Uterus (tissue), 4 donors: ENCODE measurements around the gene TMEM61. TPM values are rescaled to one million over a fixed set of nuclear protein-coding genes. Genes with fewer than 3 reads are reported as not detected.

ENCODE experiments used
- DNase-seq, 2 donors: peaks; one replicate each; pipeline ENCODE4 v3.0.0-alpha.2; 2019 to 2020
- H3K27ac ChIP-seq, 2 donors: fragments of 200-600 bp; sonication (generic); 1 replicate in 1 of 2; 2 replicates in 1 of 2; pipeline ENCODE4 v1.5.1; 2016 to 2018
- H3K27me3 ChIP-seq, 2 donors: fragments of 200-600 bp; sonication (generic); one replicate each; pipeline ENCODE4 v1.5.1; 2018 to 2019; ENCODE audit warnings: control low read depth in 1 of 2
- H3K36me3 ChIP-seq, 2 donors: fragments of 200-600 bp; sonication (generic); one replicate each; pipeline ENCODE4 v1.5.1; 2019; ENCODE audit warnings: control low read depth in 1 of 2
- H3K4me1 ChIP-seq, 2 donors: fragments of 200-600 bp; sonication (generic); one replicate each; pipeline ENCODE4 v1.5.1; 2018 to 2019; ENCODE audit warnings: control low read depth in 1 of 2
- H3K4me3 ChIP-seq, 2 donors: fragments of 200-600 bp; sonication (generic); 1 replicate in 1 of 2; 2 replicates in 1 of 2; pipeline ENCODE4 v1.5.1; 2018 to 2019; ENCODE audit warnings: mild to moderate bottlenecking in 1 of 2
- H3K9me3 ChIP-seq, 2 donors: fragments of 200-600 bp; sonication (generic); one replicate each; pipeline ENCODE4 v1.5.1; 2019; ENCODE audit warnings: control low read depth in 1 of 2
- CTCF ChIP-seq, 4 experiments: fragments of 200-600 bp in 2 of 4; fragments of 450-650 bp in 2 of 4; sonication (generic) in 2 of 4; IDR thresholded peaks; one replicate each; pipeline ENCODE4 v1.5.1; 2016 to 2019; ENCODE audit warnings: antibody characterized with exemption in 4 of 4, mild to moderate bottlenecking in 2 of 4, moderate library complexity in 1 of 4
- POLR2A ChIP-seq, 2 donors: fragments of 450-650 bp; IDR thresholded peaks; one replicate each; pipeline ENCODE4 v1.6.1; 2016; ENCODE audit warnings: antibody characterized with exemption in 2 of 2, mild to moderate bottlenecking in 1 of 2, moderate library complexity in 1 of 2
- intact Hi-C: fragments of 100-400 bp; cut with DNase I; formaldehyde crosslinking; loops from one replicate; pipeline ENCODE4 v1.15.1; 2023; ENCODE audit warnings: low total_unique reads
- total RNA-seq, 4 donors: library from RNA; depleted of rRNA in 3 of 4; stranded (reverse); fragments of >200 nt in 3 of 4; gene quantifications; one replicate each; pipeline versions ENCODE4 v1.1.0 to v1.2.4, GENCODE V29; 2014 to 2023
- donor health status: DM: yes; HTN: yes; CAD: no.

Gene TMEM61
- total RNA-seq, 4 donors from 2014 or later, result 0.35 TPM; not detected in 3

DNA sequence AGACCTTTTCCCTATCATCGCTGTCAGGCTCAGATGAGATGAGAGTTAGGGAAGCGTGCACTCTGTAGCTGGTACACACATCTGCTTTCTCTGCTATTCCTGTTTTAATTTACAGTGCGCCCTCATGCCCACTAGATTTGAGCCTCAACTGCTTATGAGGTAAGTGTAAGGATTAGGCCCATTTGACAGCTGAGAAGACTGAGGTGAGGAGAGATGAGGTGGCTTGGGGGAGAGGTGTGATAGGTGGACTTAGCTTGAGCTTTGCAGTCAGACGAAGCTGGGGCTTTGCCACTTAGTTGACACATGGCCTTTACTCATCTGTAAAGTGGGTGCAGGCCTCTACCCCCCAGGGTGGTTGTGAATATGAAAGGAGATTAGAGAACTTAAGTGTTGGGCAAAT lies 8.5 kb downstream of the TMEM61 start:
- Histone ChIP-seq H3K36me3 (no peaks in the 10 kb centered on the region), H3K27me3 (no peaks in the 10 kb centered on the region), H3K4me3 (no peak overlapping the region), H3K4me1 (no peaks in the 10 kb centered on the region), H3K9me3 (no peaks in the 10 kb centered on the region), H3K27ac (no peak overlapping the region)
- no peak for DNase-seq
- intact Hi-C loops, result no loop called here
- no peak for TF ChIP-seq POLR2A (IDR thresholded peaks at IDR 0.05)
- no peak for TF ChIP-seq CTCF (IDR thresholded peaks at IDR 0.05)

DNA sequence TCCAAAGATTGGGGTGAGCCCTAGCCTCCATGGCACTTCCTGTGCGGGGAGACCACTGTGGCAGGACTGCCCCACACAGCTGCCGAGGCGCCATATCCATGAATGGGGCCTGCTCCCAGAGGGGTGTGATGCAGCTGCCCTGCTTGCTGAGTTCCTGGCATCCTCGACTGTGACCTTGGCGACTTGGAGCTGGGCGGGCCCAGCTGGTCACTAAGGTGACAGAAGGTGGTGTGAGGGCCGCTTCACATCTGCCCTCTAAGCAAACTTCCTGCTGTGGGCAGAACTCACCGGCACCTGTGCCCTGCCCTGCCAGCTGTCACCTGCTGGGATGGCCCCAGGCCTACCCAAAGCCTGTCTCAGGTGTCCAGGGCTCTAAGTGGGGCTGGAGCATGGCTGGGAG lies 9.0 kb downstream of the TMEM61 start:
- Histone ChIP-seq H3K36me3 (no peaks in the 10 kb centered on the region), H3K9me3 (no peaks in the 10 kb centered on the region), H3K27me3 (no peaks in the 10 kb centered on the region), H3K27ac (no peak overlapping the region), H3K4me1 (no peaks in the 10 kb centered on the region), H3K4me3 (no peak overlapping the region)
- no peak for TF ChIP-seq CTCF (IDR thresholded peaks at IDR 0.05)
- TF ChIP-seq POLR2A (IDR thresholded peaks at IDR 0.05), result no peak
- DNase-seq, result no peak
- intact Hi-C loops, result no loop called here

DNA sequence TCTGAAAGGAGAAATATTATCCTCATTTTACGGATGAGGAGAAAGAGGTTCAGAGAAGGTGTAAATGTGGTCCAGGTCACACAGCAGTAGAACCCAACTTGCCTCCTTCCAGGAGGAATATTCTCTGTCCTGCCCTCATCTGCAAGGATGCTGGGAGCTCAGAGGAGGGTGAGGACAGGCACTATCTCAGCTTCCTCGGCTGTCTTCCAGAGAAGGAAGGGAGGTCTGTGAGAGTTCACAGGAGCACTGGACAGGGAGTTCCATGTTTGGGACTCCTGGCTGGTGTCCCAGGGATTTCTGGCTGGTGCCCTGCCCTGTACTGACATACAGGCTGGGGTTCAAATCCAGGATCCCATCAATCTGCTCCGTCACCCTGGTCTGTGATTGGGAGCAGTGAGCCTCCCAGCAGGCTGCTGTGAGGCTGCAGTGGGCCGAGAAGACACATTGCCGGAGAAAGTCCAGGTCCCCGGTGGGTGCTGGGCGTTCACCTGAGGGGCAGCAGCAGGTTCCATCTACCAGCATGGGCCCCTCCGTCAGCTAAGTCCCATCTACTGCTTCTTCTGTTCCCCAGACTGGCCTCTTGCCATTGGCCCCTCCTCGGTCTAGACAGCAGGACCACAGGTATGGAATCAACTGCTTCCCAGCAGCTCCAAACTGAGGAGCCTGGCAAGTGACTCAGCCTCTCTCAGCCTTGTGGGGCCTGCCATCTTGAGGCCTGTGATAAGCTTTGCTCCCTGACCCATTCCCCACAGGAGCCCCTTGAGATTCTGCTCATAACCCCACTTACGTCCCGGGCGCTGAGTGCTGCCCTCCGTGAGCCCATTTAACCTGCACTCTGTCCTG lies 9.8 kb downstream of the TMEM61 start:
- no peaks in the 10 kb centered on the region for H3K9me3 ChIP-seq
- H3K27me3 ChIP-seq, result no peaks in the 10 kb centered on the region
- DNase-seq, result no peak
- no peak for TF ChIP-seq POLR2A (IDR thresholded peaks at IDR 0.05)
- TF ChIP-seq CTCF (IDR thresholded peaks at IDR 0.05), result no peak
- H3K4me1 ChIP-seq, result no peaks in the 10 kb centered on the region
- intact Hi-C loops, result no loop called here
- H3K27ac ChIP-seq, result no peak overlapping the region
- no peaks in the 10 kb centered on the region for H3K36me3 ChIP-seq
- H3K4me3 ChIP-seq, result no peak overlapping the region

GRCh38 chr1:54990916-54991315 lies 10.5 kb downstream of the TMEM61 start:
- Histone ChIP-seq H3K36me3 (no peaks in the 10 kb centered on the region), H3K4me1 (no peaks in the 10 kb centered on the region), H3K27ac (no peak overlapping the region), H3K4me3 (no peak overlapping the region), H3K9me3 (no peaks in the 10 kb centered on the region), H3K27me3 (no peaks in the 10 kb centered on the region)
- no peak for DNase-seq
- intact Hi-C loops, result no loop called here
- TF ChIP-seq CTCF (IDR thresholded peaks at IDR 0.05) (no peak), POLR2A (IDR thresholded peaks at IDR 0.05) (no peak)

- no peak for DNase-seq
- Histone ChIP-seq H3K4me3 (no peak overlapping the region), H3K4me1 (no peaks in the 10 kb centered on the region), H3K27ac (no peak overlapping the region), H3K9me3 (no peaks in the 10 kb centered on the region), H3K36me3 (no peaks in the 10 kb centered on the region), H3K27me3 (no peaks in the 10 kb centered on the region)
- TF ChIP-seq POLR2A (IDR thresholded peaks at IDR 0.05) (no peak), CTCF (IDR thresholded peaks at IDR 0.05) (no peak)
- intact Hi-C loops, result no loop called here
Observed at GRCh38 chr1:54991939-54992338, 11.5 kb downstream of the TMEM61 start.
